Peyer's patch (tissue), 4 donors: Measurements from ENCODE around the gene TBRG4.

ENCODE experiments used
- POLR2A ChIP-seq, 2 donors: fragments of 450-650 bp; IDR thresholded peaks; one replicate each; pipeline ENCODE4 v1.5.1; 2017; ENCODE audit warnings: antibody characterized with exemption in 2 of 2, mild to moderate bottlenecking in 2 of 2, moderate library complexity in 2 of 2
- TF ChIP-seq, protein P1 (sequence below), 6 experiments: fragments of 450-650 bp in 4 of 6; fragments of 200-600 bp in 2 of 6; sonication (generic) in 1 of 6; IDR thresholded peaks; one replicate each; pipeline ENCODE4 v1.5.1; 2017 to 2019; ENCODE audit warnings: antibody characterized with exemption in 6 of 6, mild to moderate bottlenecking in 3 of 6, moderate library complexity in 1 of 6

DNA sequence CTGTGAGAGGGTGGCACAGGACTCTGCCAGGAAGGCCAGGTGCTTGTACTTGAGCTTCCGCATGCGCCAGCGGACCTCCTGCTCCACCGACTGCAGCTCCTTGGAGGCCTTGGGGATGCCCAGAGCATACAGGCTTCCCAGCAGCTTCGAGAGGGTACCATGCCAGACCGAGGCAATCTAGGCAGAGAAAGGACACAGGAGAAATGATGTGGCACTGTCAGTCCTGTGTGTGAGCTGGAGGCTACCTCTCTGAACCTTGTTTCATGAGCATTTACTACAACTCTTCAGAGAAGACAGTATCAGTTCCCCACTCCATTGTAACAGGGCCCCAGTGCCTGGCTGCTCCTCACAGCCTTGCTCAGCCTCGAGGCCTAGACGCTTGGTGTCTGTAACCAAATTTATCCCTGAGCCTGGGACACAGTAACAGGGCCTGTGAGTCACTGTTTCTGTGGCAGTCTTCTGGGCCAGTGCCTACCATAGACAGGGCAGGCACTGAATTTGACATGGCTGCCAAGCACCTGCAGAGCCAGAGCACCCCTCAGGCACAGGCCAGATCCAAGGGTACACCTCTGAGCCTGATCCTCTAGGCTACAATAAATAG, 5.8 kb downstream of the TBRG4 start:
- TF ChIP-seq, protein P1, sequence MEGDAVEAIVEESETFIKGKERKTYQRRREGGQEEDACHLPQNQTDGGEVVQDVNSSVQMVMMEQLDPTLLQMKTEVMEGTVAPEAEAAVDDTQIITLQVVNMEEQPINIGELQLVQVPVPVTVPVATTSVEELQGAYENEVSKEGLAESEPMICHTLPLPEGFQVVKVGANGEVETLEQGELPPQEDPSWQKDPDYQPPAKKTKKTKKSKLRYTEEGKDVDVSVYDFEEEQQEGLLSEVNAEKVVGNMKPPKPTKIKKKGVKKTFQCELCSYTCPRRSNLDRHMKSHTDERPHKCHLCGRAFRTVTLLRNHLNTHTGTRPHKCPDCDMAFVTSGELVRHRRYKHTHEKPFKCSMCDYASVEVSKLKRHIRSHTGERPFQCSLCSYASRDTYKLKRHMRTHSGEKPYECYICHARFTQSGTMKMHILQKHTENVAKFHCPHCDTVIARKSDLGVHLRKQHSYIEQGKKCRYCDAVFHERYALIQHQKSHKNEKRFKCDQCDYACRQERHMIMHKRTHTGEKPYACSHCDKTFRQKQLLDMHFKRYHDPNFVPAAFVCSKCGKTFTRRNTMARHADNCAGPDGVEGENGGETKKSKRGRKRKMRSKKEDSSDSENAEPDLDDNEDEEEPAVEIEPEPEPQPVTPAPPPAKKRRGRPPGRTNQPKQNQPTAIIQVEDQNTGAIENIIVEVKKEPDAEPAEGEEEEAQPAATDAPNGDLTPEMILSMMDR (IDR thresholded peaks at IDR 0.05), result no peak
- TF ChIP-seq POLR2A (IDR thresholded peaks at IDR 0.05), result no peak
